ENCODE results near the gene TATDN3.

TATDN3 gene

GRCh38 chr1:212780759-212781158 is 10.9 kb upstream of the TATDN3 start:
- Histone ChIP-seq H3K36me3 (ENCODE audit: control insufficient read depth, low read length) (peaks cover 52% of the 10 kb centered on the region), H3F3A (ENCODE audit: control insufficient read depth, insufficient read depth) (peaks cover 17% of the 10 kb centered on the region), H3K9me3 (ENCODE audit: control insufficient read depth, insufficient read depth, low read length) (no peaks in the 10 kb centered on the region), H3K4me3 (ENCODE audit: low read length) (no peak overlapping the region), H3K4me2 (ENCODE audit: low read length) (no peak overlapping the region), H3K27ac (ENCODE audit: low read depth, low read length) (no peak overlapping the region), H3K27me3 (ENCODE audit: control insufficient read depth, low read length) (no peaks in the 10 kb centered on the region), H3K79me2 (ENCODE audit: control insufficient read depth, low read length) (no peaks in the 10 kb centered on the region), H4K20me1 (ENCODE audit: control insufficient read depth, insufficient read depth, low read depth, low read length) (no peaks in the 10 kb centered on the region), H3K4me1 (ENCODE audit: control insufficient read depth, low read length) (no peaks in the 10 kb centered on the region), H3K9me2 (replicated peaks; ENCODE audit: control insufficient read depth, low read length) (no peaks in the 10 kb centered on the region)
- no peak for TF ChIP-seq EZH2phosphoT487 (IDR thresholded peaks at IDR 0.05; ENCODE audit: borderline replicate concordance, low read length)
- no peak for TF ChIP-seq CTCF (IDR thresholded peaks at IDR 0.05; ENCODE audit: low read depth, low read length, poor library complexity, severe bottlenecking)

GRCh38 chr1:212781225-212781624 is 10.5 kb upstream of the TATDN3 start:
- no peaks in the 10 kb centered on the region for H3K9me2 ChIP-seq (replicated peaks; ENCODE audit: control insufficient read depth, low read length)
- H3K27ac ChIP-seq (ENCODE audit: low read depth, low read length) = no peak overlapping the region
- H3K4me3 ChIP-seq (ENCODE audit: low read length) = no peak overlapping the region
- no peaks in the 10 kb centered on the region for H4K20me1 ChIP-seq (ENCODE audit: control insufficient read depth, insufficient read depth, low read depth, low read length)
- H3K36me3 ChIP-seq (ENCODE audit: control insufficient read depth, low read length) = peaks cover 55% of the 10 kb centered on the region
- no peaks in the 10 kb centered on the region for H3K4me1 ChIP-seq (ENCODE audit: control insufficient read depth, low read length)
- H3F3A ChIP-seq (ENCODE audit: control insufficient read depth, insufficient read depth) = peaks cover 19% of the 10 kb centered on the region
- H3K4me2 ChIP-seq (ENCODE audit: low read length) = no peak overlapping the region
- H3K27me3 ChIP-seq (ENCODE audit: control insufficient read depth, low read length) = no peaks in the 10 kb centered on the region
- H3K79me2 ChIP-seq (ENCODE audit: control insufficient read depth, low read length) = no peaks in the 10 kb centered on the region
- H3K9me3 ChIP-seq (ENCODE audit: control insufficient read depth, insufficient read depth, low read length) = no peaks in the 10 kb centered on the region
- no peak for TF ChIP-seq EZH2phosphoT487 (IDR thresholded peaks at IDR 0.05; ENCODE audit: borderline replicate concordance, low read length)
- no peak for TF ChIP-seq CTCF (IDR thresholded peaks at IDR 0.05; ENCODE audit: low read depth, low read length, poor library complexity, severe bottlenecking)

- H3K9me2 ChIP-seq (replicated peaks; ENCODE audit: control insufficient read depth, low read length) = no peaks in the 10 kb centered on the region
- H3K27me3 ChIP-seq (ENCODE audit: control insufficient read depth, low read length) = no peaks in the 10 kb centered on the region
- peaks cover 17% of the 10 kb centered on the region for H3F3A ChIP-seq (ENCODE audit: control insufficient read depth, insufficient read depth)
- H3K9me3 ChIP-seq (ENCODE audit: control insufficient read depth, insufficient read depth, low read length) = no peaks in the 10 kb centered on the region
- H3K27ac ChIP-seq (ENCODE audit: low read depth, low read length) = no peak overlapping the region
- H3K4me1 ChIP-seq (ENCODE audit: control insufficient read depth, low read length) = no peaks in the 10 kb centered on the region
- H3K79me2 ChIP-seq (ENCODE audit: control insufficient read depth, low read length) = peaks cover 4% of the 10 kb centered on the region
- H3K4me3 ChIP-seq (ENCODE audit: low read length) = no peak overlapping the region
- H3K36me3 ChIP-seq (ENCODE audit: control insufficient read depth, low read length) = peaks cover 68% of the 10 kb centered on the region
- TF ChIP-seq CTCF (IDR thresholded peaks at IDR 0.05; ENCODE audit: low read depth, low read length, poor library complexity, severe bottlenecking) (peak; percentile 65), EZH2phosphoT487 (IDR thresholded peaks at IDR 0.05; ENCODE audit: borderline replicate concordance, low read length) (no peak)
- H3K4me2 ChIP-seq (ENCODE audit: low read length) = no peak overlapping the region
- H4K20me1 ChIP-seq (ENCODE audit: control insufficient read depth, insufficient read depth, low read depth, low read length) = no peaks in the 10 kb centered on the region
Measured at GRCh38 chr1:212782422-212783154, 9.1 kb upstream of the TATDN3 start.

Measured in DOHH2 (cell line).